ENCODE results near the gene FAM241A. TPM values are rescaled to one million over a fixed set of nuclear protein-coding genes. Genes with fewer than 3 reads are reported as not detected.

FAM241A gene
- total and polyA plus RNA-seq, 12 donors: 4.1 to 9.4 (median 7.5) TPM

DNA sequence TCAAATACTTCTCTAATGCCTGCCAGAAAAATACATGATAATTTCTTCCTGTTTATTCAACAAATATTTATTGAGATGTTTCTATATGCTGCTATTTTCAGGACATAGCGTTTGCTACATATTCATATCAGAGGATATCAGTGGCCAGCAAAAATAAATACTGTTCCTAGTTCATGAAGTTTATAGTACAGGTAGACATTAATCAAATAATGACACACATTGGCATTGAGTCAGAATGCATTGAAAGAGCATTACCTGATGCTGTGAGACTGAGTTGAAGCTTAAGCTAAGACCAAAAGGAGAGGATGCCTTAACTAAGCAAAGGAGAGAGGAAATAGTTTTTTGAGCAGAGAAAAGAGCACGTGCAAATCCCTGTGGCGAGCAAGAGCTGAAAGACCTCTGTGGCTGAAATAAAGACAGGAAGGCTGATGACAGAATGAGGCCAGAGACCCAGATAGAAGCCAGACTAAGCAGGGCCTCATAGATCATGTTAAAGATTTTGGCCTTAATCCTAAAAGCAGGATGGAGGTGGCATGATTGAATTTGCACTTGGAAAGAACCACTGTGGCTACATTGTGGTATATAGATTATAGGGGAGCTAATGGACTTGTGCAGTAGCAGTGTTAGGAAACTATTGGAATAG is 36.2 kb downstream of the FAM241A start:
- DNase-seq: no peak
- no peak for ATAC-seq
- no peaks in the 10 kb centered on the region for H3K27me3 ChIP-seq
- peaks cover 0 to 10% (median 0%) of the 10 kb centered on the region in 9 donors for H3K36me3 ChIP-seq
- intact Hi-C loops (cut with DNase I): no loop called here
- WGBS, 2 donors: 74 to 81% methylated on average over 3 of the region's 3 CpGs
- H3K4me3 ChIP-seq: no peak overlapping the region
- peaks cover 0 to 15% (median 1%) of the 10 kb centered on the region in 9 donors for H3K4me1 ChIP-seq
- H3K27ac ChIP-seq: peak overlapping the region in 1 of 10 donors; percentile 15
- H3K9me3 ChIP-seq: peaks cover 0 to 4% (median 0%) of the 10 kb centered on the region in 11 donors
- TF ChIP-seq, protein P1, sequence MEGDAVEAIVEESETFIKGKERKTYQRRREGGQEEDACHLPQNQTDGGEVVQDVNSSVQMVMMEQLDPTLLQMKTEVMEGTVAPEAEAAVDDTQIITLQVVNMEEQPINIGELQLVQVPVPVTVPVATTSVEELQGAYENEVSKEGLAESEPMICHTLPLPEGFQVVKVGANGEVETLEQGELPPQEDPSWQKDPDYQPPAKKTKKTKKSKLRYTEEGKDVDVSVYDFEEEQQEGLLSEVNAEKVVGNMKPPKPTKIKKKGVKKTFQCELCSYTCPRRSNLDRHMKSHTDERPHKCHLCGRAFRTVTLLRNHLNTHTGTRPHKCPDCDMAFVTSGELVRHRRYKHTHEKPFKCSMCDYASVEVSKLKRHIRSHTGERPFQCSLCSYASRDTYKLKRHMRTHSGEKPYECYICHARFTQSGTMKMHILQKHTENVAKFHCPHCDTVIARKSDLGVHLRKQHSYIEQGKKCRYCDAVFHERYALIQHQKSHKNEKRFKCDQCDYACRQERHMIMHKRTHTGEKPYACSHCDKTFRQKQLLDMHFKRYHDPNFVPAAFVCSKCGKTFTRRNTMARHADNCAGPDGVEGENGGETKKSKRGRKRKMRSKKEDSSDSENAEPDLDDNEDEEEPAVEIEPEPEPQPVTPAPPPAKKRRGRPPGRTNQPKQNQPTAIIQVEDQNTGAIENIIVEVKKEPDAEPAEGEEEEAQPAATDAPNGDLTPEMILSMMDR (IDR thresholded peaks at IDR 0.05): no peak

DNA sequence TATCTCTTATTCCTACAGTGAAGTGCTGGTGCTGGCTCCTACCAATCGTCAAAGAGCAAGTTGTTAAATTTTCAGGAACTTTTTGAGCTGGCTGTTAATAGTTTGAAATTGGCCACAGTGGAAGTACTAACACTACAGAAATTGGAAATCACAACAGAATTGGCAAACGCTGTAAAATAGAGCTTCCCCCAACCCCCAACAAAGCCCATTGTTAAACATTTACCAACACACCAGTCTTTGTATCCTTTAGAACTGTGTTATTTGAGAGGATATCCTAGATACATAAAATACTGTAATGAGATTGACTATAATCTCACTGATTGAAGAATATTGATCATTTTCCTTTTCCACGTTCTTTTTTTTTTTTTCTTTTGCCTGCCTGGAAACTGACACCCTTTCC is 37.4 kb downstream of the FAM241A start:
- no peak overlapping the region for H3K27ac ChIP-seq
- TF ChIP-seq, protein P1 (IDR thresholded peaks at IDR 0.05): no peak
- peaks cover 0 to 21% (median 4%) of the 10 kb centered on the region in 9 donors for H3K36me3 ChIP-seq
- H3K9me3 ChIP-seq: peaks cover 0 to 4% (median 0%) of the 10 kb centered on the region in 11 donors
- no peak for ATAC-seq
- no peaks in the 10 kb centered on the region for H3K27me3 ChIP-seq
- DNase-seq: no peak
- 79 to 86% methylated on average over 3 of the region's 3 CpGs for WGBS, 2 donors
- H3K4me1 ChIP-seq: peaks cover 0 to 10% (median 0%) of the 10 kb centered on the region in 9 donors
- H3K4me3 ChIP-seq: no peak overlapping the region
- intact Hi-C loops (cut with DNase I): no loop called here

DNA sequence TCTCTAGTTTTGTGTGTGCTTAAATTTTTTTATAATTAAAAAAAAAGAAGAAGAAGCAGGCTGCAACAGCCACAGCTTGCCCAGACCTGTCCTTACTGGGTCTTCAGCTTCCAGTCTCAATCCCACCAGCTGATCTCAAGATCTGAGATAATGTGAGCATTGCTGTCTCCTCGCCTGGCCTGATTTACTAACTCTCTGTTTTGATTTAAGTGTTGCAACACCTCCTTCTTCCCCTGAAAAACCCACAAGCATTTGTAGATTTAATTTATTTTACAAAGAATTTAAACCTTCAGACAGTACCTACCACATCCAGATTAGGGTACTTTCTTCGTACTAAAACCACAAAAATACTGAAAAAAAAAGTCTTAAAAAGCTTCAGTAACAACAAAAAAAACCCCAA is 38.0 kb downstream of the FAM241A start:
- TF ChIP-seq, protein P1 (IDR thresholded peaks at IDR 0.05): no peak
- peaks cover 0 to 27% (median 4%) of the 10 kb centered on the region in 9 donors for H3K36me3 ChIP-seq
- no peak overlapping the region for H3K27ac ChIP-seq
- no peak for DNase-seq
- no peak overlapping the region for H3K4me3 ChIP-seq
- H3K4me1 ChIP-seq: peaks cover 0 to 10% (median 0%) of the 10 kb centered on the region in 9 donors
- WGBS, 2 donors: 92 to 94% methylated on average over 2 of the region's 2 CpGs
- no peaks in the 10 kb centered on the region for H3K27me3 ChIP-seq
- intact Hi-C loops (cut with DNase I): no loop called here
- peaks cover 0 to 4% (median 0%) of the 10 kb centered on the region in 11 donors for H3K9me3 ChIP-seq
- ATAC-seq: no peak

DNA sequence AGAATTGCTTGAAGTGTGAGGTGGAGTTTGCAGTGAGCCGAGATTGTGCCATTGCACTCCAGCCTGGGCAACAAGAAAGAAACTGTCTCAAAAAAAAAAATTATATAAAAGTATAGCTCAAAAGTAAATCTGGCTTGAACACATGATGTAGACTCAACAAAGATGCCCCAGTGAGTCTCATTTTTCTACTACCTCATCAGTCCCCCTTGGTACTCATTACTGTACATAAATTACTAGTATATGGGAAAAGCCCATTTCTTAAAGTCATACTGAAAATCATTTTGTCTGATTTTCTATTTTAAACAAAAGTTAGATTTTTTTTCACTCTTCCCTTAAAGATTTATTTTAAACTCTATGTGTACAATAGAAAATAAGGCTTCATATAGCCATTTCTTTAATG is 39.2 kb downstream of the FAM241A start:
- no peak overlapping the region for H3K4me3 ChIP-seq
- H3K36me3 ChIP-seq: peaks cover 0 to 33% (median 4%) of the 10 kb centered on the region in 9 donors
- no peak overlapping the region for H3K27ac ChIP-seq
- DNase-seq (no peak), ATAC-seq (no peak)
- peaks cover 0 to 10% (median 0%) of the 10 kb centered on the region in 9 donors for H3K4me1 ChIP-seq
- intact Hi-C loops (cut with DNase I): no loop called here
- WGBS, 2 donors: 92 to 100% methylated on average over 1 of the region's 1 CpG
- TF ChIP-seq, protein P1 (IDR thresholded peaks at IDR 0.05): no peak
- no peaks in the 10 kb centered on the region for H3K27me3 ChIP-seq
- no peaks in the 10 kb centered on the region for H3K9me3 ChIP-seq
